Trophoblast cell (in vitro differentiated cells and primary cell): Measurements from ENCODE around the gene NRXN3.

Source experiments
- DNase-seq, 2 donors: peaks; one replicate each; pipeline ENCODE4 v3.0.0-alpha.2; 2016
- H2AFZ ChIP-seq: 2 replicates; pipeline ENCODE4 v1.6.1; 2013; ENCODE audit warnings: low read length, moderate library complexity, mild to moderate bottlenecking; ENCODE audit not compliant: insufficient read depth, poor library complexity
- H2AK5ac ChIP-seq: 2 replicates; pipeline ENCODE4 v1.6.1; 2013; ENCODE audit warnings: mild to moderate bottlenecking, low read length
- H2BK120ac ChIP-seq: 2 replicates; pipeline ENCODE4 v1.6.1; 2013; ENCODE audit warnings: low read length, mild to moderate bottlenecking, moderate library complexity; ENCODE audit not compliant: insufficient read depth, poor library complexity
- H2BK12ac ChIP-seq: 2 replicates; pipeline ENCODE4 v1.6.1; 2013; ENCODE audit warnings: mild to moderate bottlenecking, low read length, moderate library complexity
- H2BK5ac ChIP-seq: 2 replicates; pipeline ENCODE4 v1.6.1; 2013; ENCODE audit warnings: low read length, low read depth, moderate library complexity, mild to moderate bottlenecking; ENCODE audit not compliant: poor library complexity
- H3K14ac ChIP-seq: 2 replicates; pipeline ENCODE4 v1.6.1; 2013; ENCODE audit warnings: mild to moderate bottlenecking, low read length
- H3K18ac ChIP-seq: 2 replicates; pipeline ENCODE4 v1.6.1; 2013; ENCODE audit warnings: mild to moderate bottlenecking, low read length
- H3K23ac ChIP-seq: 2 replicates; pipeline ENCODE4 v1.6.1; 2013; ENCODE audit warnings: low read length
- H3K27ac ChIP-seq: 2 replicates; pipeline ENCODE4 v1.5.1; 2013; ENCODE audit warnings: low read depth, mild to moderate bottlenecking, inconsistent platforms, low read length, moderate library complexity
- H3K27me3 ChIP-seq: 2 replicates; pipeline ENCODE4 v1.6.1; 2013; ENCODE audit warnings: inconsistent platforms, mild to moderate bottlenecking, low read length, moderate library complexity; ENCODE audit not compliant: insufficient read depth
- H3K36me3 ChIP-seq, 2 experiments: 1 replicate in 1 of 2; 2 replicates in 1 of 2; pipeline ENCODE4 v1.6.1; 2013; ENCODE audit warnings: low read length in 2 of 2, mild to moderate bottlenecking in 2 of 2, moderate library complexity in 1 of 2; ENCODE audit not compliant: insufficient read depth in 2 of 2, control insufficient read depth in 1 of 2
- H3K4ac ChIP-seq: 2 replicates; pipeline ENCODE4 v1.6.1; 2013; ENCODE audit warnings: low read depth, mild to moderate bottlenecking, low read length, moderate library complexity
- H3K4me1 ChIP-seq, 2 experiments: 1 replicate in 1 of 2; 2 replicates in 1 of 2; pipeline ENCODE4 v1.6.1; 2013; ENCODE audit warnings: low read length in 2 of 2, mild to moderate bottlenecking in 2 of 2, moderate library complexity in 1 of 2; ENCODE audit not compliant: insufficient read depth in 2 of 2, control insufficient read depth in 1 of 2
- H3K4me2 ChIP-seq: 2 replicates; pipeline ENCODE4 v1.6.1; 2013; ENCODE audit warnings: inconsistent platforms, mild to moderate bottlenecking, low read length, moderate library complexity
- H3K4me3 ChIP-seq: 2 replicates; pipeline ENCODE4 v1.5.1; 2013; ENCODE audit warnings: mild to moderate bottlenecking, low read depth, low read length, inconsistent platforms
- H3K79me1 ChIP-seq: one replicate; pipeline ENCODE4 v1.6.1; 2013; ENCODE audit warnings: low read length
- H3K79me2 ChIP-seq: 2 replicates; pipeline ENCODE4 v1.6.1; 2013; ENCODE audit warnings: low read length, mild to moderate bottlenecking; ENCODE audit not compliant: control insufficient read depth, insufficient read depth, poor library complexity
- H3K9ac ChIP-seq: 2 replicates; pipeline ENCODE4 v1.6.1; 2013; ENCODE audit warnings: mild to moderate bottlenecking, low read length
- H3K9me3 ChIP-seq: 2 replicates; pipeline ENCODE4 v1.6.1; 2013; ENCODE audit warnings: low read depth, mild to moderate bottlenecking, control low read depth, inconsistent platforms, low read length; ENCODE audit not compliant: insufficient read depth
- H4K12ac ChIP-seq: 2 replicates; pipeline ENCODE4 v1.6.1; 2013; ENCODE audit warnings: low read depth, mild to moderate bottlenecking, low read length, moderate library complexity
- H4K8ac ChIP-seq: 2 replicates; pipeline ENCODE4 v1.6.1; 2013; ENCODE audit warnings: low read depth, mild to moderate bottlenecking, low read length, moderate library complexity
- H4K91ac ChIP-seq: one replicate; pipeline ENCODE4 v1.6.1; 2013; ENCODE audit warnings: low read depth, mild to moderate bottlenecking, low read length, moderate library complexity
- WGBS: extraction: QIAGEN DNeasy Blood & Tissue Kit; methylation state at CpG from one replicate; pipeline ENCODE4 v1.1.7; 2013; ENCODE audit warnings: missing lambda C conversion rate; ENCODE audit not compliant: insufficient read length, insufficient coverage; ENCODE audit errors: extremely low coverage; 5-methylcytosine and 5-hydroxymethylcytosine counted together

Gene NRXN3

DNA sequence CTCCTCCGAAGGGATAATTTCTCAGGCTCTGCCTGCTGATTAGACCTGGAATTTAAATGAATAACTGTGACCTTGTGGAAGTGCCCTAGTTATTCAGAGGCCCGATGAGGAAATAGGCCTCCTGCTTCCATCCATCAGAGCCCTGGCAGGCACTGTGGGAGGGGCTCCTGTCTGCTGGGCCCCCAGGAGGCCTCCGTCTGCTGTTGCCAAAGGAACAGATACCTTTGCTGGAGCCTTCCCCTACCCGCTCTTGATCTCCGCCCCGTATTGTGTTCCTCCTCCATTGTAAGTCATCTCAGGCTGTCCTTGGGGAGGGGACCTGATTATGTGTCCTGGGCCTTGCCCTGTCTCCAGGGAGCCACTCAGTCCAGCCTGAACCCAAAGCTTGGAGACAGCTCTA is 112.3 kb downstream of the NRXN3 start:
- H2AFZ ChIP-seq = no peak overlapping the region
- no peak overlapping the region for H4K8ac ChIP-seq
- H2BK5ac ChIP-seq = no peak overlapping the region
- no peak overlapping the region for H3K18ac ChIP-seq
- H3K79me2 ChIP-seq = no peaks in the 10 kb centered on the region
- peaks cover 2% of the 10 kb centered on the region for H3K9me3 ChIP-seq
- H4K91ac ChIP-seq = no peak overlapping the region
- H3K4ac ChIP-seq = no peak overlapping the region
- no peak overlapping the region for H2BK120ac ChIP-seq
- H3K4me2 ChIP-seq = no peak overlapping the region
- no peak overlapping the region for H3K14ac ChIP-seq
- DNase-seq = no peak
- no peak overlapping the region for H3K27ac ChIP-seq
- H3K36me3 ChIP-seq = no peaks in the 10 kb centered on the region
- H4K12ac ChIP-seq = no peak overlapping the region
- WGBS = no CpG with 5 or more reads among the region's 6 CpGs
- no peak overlapping the region for H3K9ac ChIP-seq
- H2AK5ac ChIP-seq = no peak overlapping the region
- no peak overlapping the region for H3K23ac ChIP-seq
- no peak overlapping the region for H2BK12ac ChIP-seq
- no peaks in the 10 kb centered on the region for H3K27me3 ChIP-seq
- H3K4me1 ChIP-seq = peaks cover 0 to 3% of the 10 kb centered on the region in 2 experiments
- H3K79me1 ChIP-seq = no peaks in the 10 kb centered on the region
- H3K4me3 ChIP-seq = no peak overlapping the region

DNA sequence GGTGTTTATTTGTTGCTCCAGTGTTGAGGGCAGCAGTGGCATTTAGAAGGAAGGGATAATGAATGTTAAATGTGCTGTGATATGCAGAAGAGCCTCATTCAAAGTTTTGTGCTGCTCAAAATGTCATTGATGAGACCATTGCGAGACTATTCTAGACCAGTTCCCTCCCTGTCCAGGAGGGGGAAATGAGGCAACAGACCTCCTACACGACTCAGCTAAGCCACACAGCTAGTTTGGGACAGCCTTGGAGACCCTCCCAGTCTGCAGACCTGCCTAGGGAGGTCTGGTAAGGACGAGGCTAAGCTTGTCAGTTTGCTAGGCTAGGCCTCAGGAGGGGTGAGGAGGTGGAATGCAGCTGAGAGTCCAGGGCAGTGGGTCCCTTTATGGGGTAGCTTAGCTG is 116.0 kb downstream of the NRXN3 start:
- Histone ChIP-seq H3K79me1 (no peaks in the 10 kb centered on the region), H4K8ac (no peak overlapping the region), H2AK5ac (no peak overlapping the region), H3K18ac (no peak overlapping the region), H3K36me3 (no peaks in the 10 kb centered on the region), H3K79me2 (no peaks in the 10 kb centered on the region), H3K23ac (no peak overlapping the region), H2BK120ac (no peak overlapping the region), H2BK5ac (no peak overlapping the region), H4K12ac (no peak overlapping the region), H4K91ac (no peak overlapping the region), H3K27me3 (no peaks in the 10 kb centered on the region), H3K9ac (no peak overlapping the region), H3K14ac (no peak overlapping the region), H3K4me3 (no peak overlapping the region), H3K27ac (no peak overlapping the region), H2AFZ (no peak overlapping the region), H3K4ac (no peak overlapping the region), H3K4me2 (no peak overlapping the region), H3K4me1 (peaks cover 0 to 3% of the 10 kb centered on the region in 2 experiments), H3K9me3 (peaks cover 2% of the 10 kb centered on the region), H2BK12ac (no peak overlapping the region)
- no peak for DNase-seq
- WGBS = no CpG with 5 or more reads among the region's 3 CpGs

DNA sequence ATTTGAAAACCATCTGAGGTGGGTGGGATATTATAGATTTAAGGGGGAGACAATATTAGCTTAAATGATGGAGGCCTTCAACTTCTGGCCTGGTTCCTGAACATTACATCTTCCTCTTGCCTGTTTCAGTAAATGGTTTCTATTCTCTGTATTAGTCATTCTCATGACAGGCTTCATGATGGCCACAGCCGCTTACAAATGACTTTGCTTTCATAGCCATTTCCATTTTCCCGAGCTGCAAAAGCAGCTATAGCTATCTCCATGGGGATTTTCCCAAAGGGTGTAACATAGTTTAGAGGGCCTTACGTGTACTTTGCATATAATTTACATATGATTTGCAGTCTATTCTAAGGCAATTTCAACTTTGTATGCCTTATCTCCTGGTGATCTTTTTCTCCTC is 121.8 kb downstream of the NRXN3 start:
- Histone ChIP-seq H3K36me3 (no peaks in the 10 kb centered on the region), H3K27ac (no peak overlapping the region), H3K14ac (no peak overlapping the region), H3K23ac (no peak overlapping the region), H3K4me3 (no peak overlapping the region), H3K79me1 (no peaks in the 10 kb centered on the region), H2BK5ac (no peak overlapping the region), H2AK5ac (no peak overlapping the region), H4K12ac (no peak overlapping the region), H3K4me1 (no peaks in the 10 kb centered on the region), H3K9ac (no peak overlapping the region), H3K27me3 (no peaks in the 10 kb centered on the region), H2BK12ac (no peak overlapping the region), H2BK120ac (no peak overlapping the region), H3K79me2 (no peaks in the 10 kb centered on the region), H4K91ac (no peak overlapping the region), H3K4ac (no peak overlapping the region), H3K18ac (no peak overlapping the region), H3K4me2 (no peak overlapping the region), H2AFZ (no peak overlapping the region), H3K9me3 (no peaks in the 10 kb centered on the region), H4K8ac (no peak overlapping the region)
- no peak for DNase-seq
- no CpG with 5 or more reads among the region's 3 CpGs for WGBS

DNA sequence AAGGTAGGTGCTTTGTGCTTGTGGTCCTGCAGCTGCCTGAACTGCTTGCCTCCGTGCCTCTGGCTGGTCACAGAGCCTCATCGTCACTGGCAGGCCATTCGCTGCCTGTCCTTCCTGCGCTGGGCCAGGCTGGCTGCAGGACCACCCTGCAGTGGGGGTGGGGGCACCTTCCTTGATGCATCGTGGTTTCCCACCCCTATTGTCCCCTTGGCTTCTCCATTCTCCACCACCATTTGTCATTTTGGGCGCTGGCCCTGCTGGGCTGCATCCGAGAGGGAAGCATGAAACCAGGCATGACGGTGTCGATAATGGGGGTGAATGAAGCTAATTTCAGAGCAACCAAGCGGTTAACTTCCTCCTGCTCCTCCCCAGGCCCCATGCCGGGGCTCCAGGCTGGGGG is 127.7 kb downstream of the NRXN3 start:
- Histone ChIP-seq H3K4me2 (no peak overlapping the region), H3K9ac (no peak overlapping the region), H3K9me3 (no peaks in the 10 kb centered on the region), H4K8ac (no peak overlapping the region), H2AK5ac (no peak overlapping the region), H3K36me3 (peaks cover 0 to 2% of the 10 kb centered on the region in 2 experiments), H3K23ac (peak overlapping the region; percentile 97), H2BK12ac (no peak overlapping the region), H3K79me1 (no peaks in the 10 kb centered on the region), H2BK5ac (no peak overlapping the region), H3K4ac (no peak overlapping the region), H2BK120ac (no peak overlapping the region), H3K4me3 (no peak overlapping the region), H3K79me2 (no peaks in the 10 kb centered on the region), H3K27ac (no peak overlapping the region), H4K12ac (no peak overlapping the region), H3K14ac (no peak overlapping the region), H2AFZ (no peak overlapping the region), H4K91ac (no peak overlapping the region), H3K27me3 (no peaks in the 10 kb centered on the region), H3K4me1 (no peaks in the 10 kb centered on the region), H3K18ac (no peak overlapping the region)
- no CpG with 5 or more reads among the region's 11 CpGs for WGBS
- DNase-seq = no peak
